ENCODE data around the gene COMMD3.

DNA sequence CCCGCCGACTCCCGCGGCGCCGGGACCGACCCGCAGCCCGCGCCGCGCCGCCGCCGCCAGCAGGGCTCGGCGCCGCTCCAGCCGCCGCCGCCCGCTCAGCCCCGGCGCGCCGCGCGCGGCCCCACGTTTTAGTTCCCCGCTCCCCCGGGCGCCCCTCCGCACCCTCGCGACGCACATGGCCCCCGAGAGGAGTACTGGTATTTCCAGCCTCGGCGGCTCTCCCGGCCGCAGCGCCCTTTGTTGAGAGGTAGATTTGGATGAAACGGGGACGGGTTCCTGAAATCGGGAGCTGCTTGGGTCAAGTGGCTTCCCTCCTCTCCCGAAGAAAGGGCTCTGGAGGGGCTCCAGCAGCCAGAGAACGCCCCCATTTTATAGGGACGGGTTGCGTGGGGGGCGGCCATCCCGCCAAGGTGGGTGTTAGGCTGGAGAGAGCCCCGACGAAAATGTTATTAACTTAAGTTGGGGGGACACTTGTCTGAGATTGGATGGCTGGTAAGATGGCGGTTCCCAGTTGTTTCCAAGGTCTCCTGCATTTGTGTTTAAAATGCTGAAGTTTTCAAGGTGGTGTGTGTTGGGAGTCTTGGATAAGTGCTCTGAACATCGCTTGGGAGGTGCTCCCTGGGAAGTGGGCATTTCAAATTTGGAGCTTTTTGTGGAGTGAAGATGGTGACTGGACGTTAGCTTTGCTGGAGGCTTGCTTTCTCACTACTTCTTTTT lies 5.9 kb downstream of the COMMD3 start:
- TF ChIP-seq, protein P1, sequence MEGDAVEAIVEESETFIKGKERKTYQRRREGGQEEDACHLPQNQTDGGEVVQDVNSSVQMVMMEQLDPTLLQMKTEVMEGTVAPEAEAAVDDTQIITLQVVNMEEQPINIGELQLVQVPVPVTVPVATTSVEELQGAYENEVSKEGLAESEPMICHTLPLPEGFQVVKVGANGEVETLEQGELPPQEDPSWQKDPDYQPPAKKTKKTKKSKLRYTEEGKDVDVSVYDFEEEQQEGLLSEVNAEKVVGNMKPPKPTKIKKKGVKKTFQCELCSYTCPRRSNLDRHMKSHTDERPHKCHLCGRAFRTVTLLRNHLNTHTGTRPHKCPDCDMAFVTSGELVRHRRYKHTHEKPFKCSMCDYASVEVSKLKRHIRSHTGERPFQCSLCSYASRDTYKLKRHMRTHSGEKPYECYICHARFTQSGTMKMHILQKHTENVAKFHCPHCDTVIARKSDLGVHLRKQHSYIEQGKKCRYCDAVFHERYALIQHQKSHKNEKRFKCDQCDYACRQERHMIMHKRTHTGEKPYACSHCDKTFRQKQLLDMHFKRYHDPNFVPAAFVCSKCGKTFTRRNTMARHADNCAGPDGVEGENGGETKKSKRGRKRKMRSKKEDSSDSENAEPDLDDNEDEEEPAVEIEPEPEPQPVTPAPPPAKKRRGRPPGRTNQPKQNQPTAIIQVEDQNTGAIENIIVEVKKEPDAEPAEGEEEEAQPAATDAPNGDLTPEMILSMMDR (IDR thresholded peaks at IDR 0.05; ENCODE audit: borderline replicate concordance, extremely low read depth, low read length, poor library complexity, severe bottlenecking), result no peak
- TF ChIP-seq EZH2 (IDR thresholded peaks at IDR 0.05; ENCODE audit: borderline replicate concordance, low read depth, low read length, severe bottlenecking), result peak; percentile 100

Measured in DND-41 (cell line).